GM21423 (cell line): ENCODE data around the gene MBD2.
"Not testable (repeated sequence)": the region's sequence is repeated elsewhere in the genome, so short reads cannot be mapped to it uniquely, and the experiment has no call there.

ENCODE experiments used
- ATAC-seq: cut with Tn5 transposase; IDR thresholded peaks from one replicate; pipeline ENCODE4 v1.9.1; 2021; ENCODE audit warnings: mild to moderate bottlenecking, moderate library complexity; ENCODE audit not compliant: unreplicated experiment

The MBD2 gene

GRCh38 chr18:54155412-54155811 is 69.1 kb downstream of the MBD2 start:
- ATAC-seq = no peak

- no peak for ATAC-seq
These were observed 70.2 kb downstream of the MBD2 start for GRCh38 chr18:54154231-54154630.

GRCh38 chr18:54151376-54151775 is 73.1 kb downstream of the MBD2 start:
- no peak for ATAC-seq

DNA sequence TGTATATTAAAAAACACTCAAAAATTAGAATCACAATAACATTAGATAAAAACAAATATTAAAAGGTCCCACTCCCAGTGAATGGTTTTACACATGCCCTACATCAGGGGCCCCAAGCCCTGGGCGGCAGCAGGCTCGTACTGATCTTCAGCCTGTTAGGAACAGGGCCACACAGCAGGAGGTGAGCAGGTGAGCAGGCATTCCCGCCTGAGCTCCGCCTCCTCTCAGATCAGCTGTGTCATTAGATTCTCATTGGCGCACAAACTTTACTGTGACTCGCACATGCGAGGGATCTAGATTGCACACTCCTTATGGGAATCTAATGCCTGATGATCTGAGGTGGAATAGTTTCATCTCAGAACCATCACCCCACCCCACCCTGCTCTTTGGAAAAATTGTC is 74.2 kb downstream of the MBD2 start:
- ATAC-seq = no peak

GRCh38 chr18:54149078-54149697 is 75.3 kb downstream of the MBD2 start:
- peak; percentile 51 for ATAC-seq

DNA sequence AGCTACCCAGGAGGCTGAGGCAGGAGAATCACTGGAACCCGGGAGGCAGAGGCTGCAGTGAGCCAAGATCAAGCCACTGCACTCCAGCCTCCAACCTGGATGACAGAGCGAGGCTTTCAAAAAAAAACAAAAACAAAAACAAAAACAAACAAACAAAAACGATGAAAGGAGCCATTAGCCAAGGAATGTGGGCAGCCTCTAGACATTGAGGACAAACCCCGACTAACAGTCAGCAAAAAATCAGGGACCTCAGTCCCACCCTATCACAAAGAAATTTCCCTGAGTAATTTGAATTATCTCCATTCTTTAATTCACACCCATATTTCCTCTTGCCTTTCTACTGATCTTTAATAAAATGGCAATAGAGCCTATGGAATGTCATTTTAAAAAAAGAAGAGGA is 75.8 kb downstream of the MBD2 start:
- ATAC-seq = no peak

DNA sequence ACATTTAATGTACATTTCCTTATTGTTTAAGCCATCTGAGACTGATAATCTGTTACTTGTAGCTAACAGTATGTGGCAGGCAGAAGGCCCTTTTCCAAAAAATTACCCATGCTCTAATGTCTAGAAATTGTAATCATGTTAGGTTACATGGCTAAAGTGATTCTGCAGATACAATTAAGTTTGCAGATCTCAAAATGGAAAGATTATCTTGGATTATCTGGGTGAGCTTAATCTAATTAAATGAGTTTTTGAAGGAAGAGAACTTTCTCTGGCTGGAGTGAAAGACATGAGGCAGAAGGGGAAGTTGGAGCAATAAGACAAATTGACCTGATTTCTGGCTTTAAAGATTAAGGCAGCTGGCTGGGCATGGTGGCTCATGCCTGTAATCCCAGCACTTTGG is 76.3 kb downstream of the MBD2 start:
- ATAC-seq = no peak

- peak; percentile 76 for ATAC-seq
These were observed 77.0 kb downstream of the MBD2 start for GRCh38 chr18:54147439-54147838.

- ATAC-seq = no peak
These were observed 83.3 kb downstream of the MBD2 start for GRCh38 chr18:54141041-54141608.

DNA sequence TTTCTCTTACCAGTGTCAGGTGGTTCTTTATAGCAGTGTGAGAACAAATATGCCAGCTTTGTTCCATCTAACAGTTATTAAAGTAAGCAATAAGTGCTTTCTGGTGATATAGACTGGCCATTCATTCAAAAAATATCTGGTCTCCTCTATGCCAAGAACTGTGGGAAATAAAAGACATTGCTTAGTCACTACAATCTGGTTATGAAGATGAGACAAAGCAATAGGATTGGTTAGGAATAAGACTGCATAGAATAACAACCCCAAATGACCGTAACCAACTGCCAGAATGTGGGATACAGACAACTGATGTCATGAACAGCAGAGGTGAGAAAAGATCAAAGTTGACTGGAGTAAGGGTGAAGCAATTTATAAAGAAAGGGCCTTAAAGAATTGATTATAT is 83.8 kb downstream of the MBD2 start:
- no peak for ATAC-seq

GRCh38 chr18:54135216-54135615 is 89.3 kb downstream of the MBD2 start:
- no peak for ATAC-seq

GRCh38 chr18:54134053-54134452 is 90.4 kb downstream of the MBD2 start:
- ATAC-seq = no peak

GRCh38 chr18:54130631-54131030 is 93.8 kb downstream of the MBD2 start:
- ATAC-seq = no peak

- no peak for ATAC-seq
These were observed 94.3 kb downstream of the MBD2 start for GRCh38 chr18:54130177-54130576.

- peak; percentile 87 for ATAC-seq
These were observed 94.9 kb downstream of the MBD2 start for GRCh38 chr18:54129448-54130067.

GRCh38 chr18:54127759-54128378 is 96.6 kb downstream of the MBD2 start:
- peak; percentile 67 for ATAC-seq

DNA sequence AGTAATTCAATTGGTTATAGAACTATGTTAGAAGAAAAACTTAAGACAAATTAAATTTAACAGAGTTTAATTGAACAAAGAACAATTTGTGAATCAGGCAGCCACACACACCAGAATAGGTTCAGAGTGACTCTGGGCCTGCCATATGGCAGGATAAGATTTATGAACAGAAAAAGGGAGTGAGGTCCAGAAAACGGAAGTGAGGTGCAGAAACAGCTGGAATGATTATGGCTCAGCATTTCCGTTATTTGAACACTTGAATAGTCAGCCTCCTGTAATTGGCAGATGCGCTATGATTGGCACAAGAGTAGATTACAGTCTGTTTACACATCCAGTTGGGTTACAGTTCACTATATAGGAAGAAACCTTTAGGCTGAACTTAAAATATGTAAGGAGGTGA is 99.0 kb downstream of the MBD2 start:
- no peak for ATAC-seq

DNA sequence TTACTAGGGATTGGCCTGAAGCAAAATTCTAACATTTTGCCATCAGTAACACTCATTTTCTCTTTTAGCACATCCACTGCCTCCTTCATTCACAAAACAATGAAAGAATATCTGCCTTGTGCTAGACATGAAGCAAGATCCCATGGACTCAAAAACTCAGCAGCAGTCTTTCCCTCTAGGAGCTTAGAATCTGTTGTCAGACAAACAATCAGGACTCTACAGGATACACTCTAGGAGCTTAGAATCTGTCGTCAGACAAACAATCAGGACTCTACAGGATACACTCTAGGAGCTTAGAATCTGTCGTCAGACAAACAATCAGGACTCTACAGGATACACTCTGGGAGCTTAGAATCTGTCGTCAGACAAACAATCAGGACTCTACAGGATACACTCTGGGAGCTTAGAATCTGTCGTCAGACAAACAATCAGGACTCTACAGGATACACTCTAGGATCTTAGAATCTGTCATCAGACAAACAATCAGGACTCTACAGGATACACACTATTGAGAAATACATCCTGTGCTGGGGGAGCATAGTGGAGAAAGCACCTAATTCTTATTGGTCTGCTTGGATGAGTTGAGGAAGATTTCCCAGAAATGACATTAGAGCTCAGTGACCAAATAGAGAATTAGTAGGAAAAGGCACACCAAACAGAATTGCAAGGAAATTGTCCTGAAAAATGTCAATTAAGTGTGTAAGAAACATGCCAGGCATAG is 100.6 kb downstream of the MBD2 start:
- ATAC-seq = not testable (repeated sequence)

DNA sequence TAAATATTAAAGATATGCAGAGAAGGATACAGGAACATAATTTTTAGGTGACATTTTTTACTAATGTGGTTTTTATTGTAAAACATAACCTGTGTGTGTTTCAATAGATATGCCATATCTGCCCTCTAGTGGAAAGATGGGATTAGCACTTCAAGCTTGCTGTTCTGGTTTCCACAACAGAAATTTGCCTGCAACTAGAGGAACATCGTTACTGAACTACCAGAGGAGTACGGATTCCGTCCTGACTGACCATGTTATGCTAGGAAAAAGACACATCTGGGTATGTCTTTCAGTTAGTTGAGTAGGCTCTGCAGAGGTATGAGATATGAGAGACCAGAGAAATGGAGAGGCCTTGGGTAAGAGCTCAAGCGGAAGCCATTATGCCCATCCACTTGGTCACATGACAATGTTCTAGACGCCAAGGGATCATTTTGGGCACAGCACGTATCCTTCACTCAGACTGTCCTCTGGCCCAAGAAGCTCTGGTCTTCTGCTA is 104.9 kb downstream of the MBD2 start:
- ATAC-seq = peak; percentile 90

- no peak for ATAC-seq
These were observed 106.4 kb downstream of the MBD2 start for GRCh38 chr18:54117853-54118773.
